H9 (cell line): Measurements from ENCODE around the gene FAM83F. TPM values are rescaled to one million over a fixed set of nuclear protein-coding genes. Genes with fewer than 3 reads are reported as not detected.

Experiments
- DNase-seq: peaks from one replicate; pipeline ENCODE4 v3.0.0-alpha.2; 2017
- H2AFZ ChIP-seq: one replicate; pipeline ENCODE4 v1.6.1; 2013; ENCODE audit warnings: mild to moderate bottlenecking, low read length, control low read depth, moderate library complexity
- H2AK5ac ChIP-seq: 2 replicates; pipeline ENCODE4 v1.6.1; 2013; ENCODE audit warnings: low read length, control low read depth, mixed read lengths; ENCODE audit not compliant: insufficient read length
- H2BK120ac ChIP-seq: one replicate; pipeline ENCODE4 v1.6.1; 2013; ENCODE audit warnings: low read depth, mild to moderate bottlenecking, low read length, control low read depth, inconsistent platforms; ENCODE audit not compliant: poor library complexity, severe bottlenecking
- H2BK12ac ChIP-seq: 2 replicates; pipeline ENCODE4 v1.6.1; 2013; ENCODE audit warnings: low read length, control low read depth, mixed read lengths, low read depth; ENCODE audit not compliant: insufficient read length
- H2BK15ac ChIP-seq: 2 replicates; pipeline ENCODE4 v1.6.1; 2013; ENCODE audit warnings: low read depth, low read length, control low read depth
- H2BK20ac ChIP-seq: one replicate; pipeline ENCODE4 v1.6.1; 2013; ENCODE audit warnings: low read depth, mild to moderate bottlenecking, low read length, control low read depth, inconsistent platforms; ENCODE audit not compliant: poor library complexity, severe bottlenecking
- H2BK5ac ChIP-seq: 2 replicates; pipeline ENCODE4 v1.6.1; 2013; ENCODE audit warnings: low read length, control low read depth, mixed read lengths; ENCODE audit not compliant: insufficient read length
- H3K14ac ChIP-seq: 2 replicates; pipeline ENCODE4 v1.6.1; 2013; ENCODE audit warnings: low read length, control low read depth; ENCODE audit not compliant: insufficient read depth
- H3K18ac ChIP-seq: 2 replicates; pipeline ENCODE4 v1.6.1; 2013; ENCODE audit warnings: low read depth, mild to moderate bottlenecking, mixed read lengths, low read length, control low read depth; ENCODE audit not compliant: insufficient read length
- H3K23ac ChIP-seq: 2 replicates; pipeline ENCODE4 v1.6.1; 2013; ENCODE audit warnings: low read length, control low read depth, mixed read lengths, low read depth; ENCODE audit not compliant: insufficient read length
- H3K23me2 ChIP-seq: 2 replicates; pipeline ENCODE4 v1.6.1; 2013; ENCODE audit warnings: low read depth, mild to moderate bottlenecking, mixed read lengths, low read length, control low read depth; ENCODE audit not compliant: insufficient read length, poor library complexity, severe bottlenecking
- H3K27ac ChIP-seq: 2 replicates; pipeline ENCODE4 v1.5.1; 2013; ENCODE audit warnings: low read length, control low read depth, mixed read lengths, low read depth; ENCODE audit not compliant: insufficient read length
- H3K27me3 ChIP-seq: 2 replicates; pipeline ENCODE4 v1.6.1; 2013; ENCODE audit warnings: low read length, control low read depth, inconsistent platforms; ENCODE audit not compliant: insufficient read depth
- H3K4ac ChIP-seq: 2 replicates; pipeline ENCODE4 v1.6.1; 2013; ENCODE audit warnings: low read depth, mild to moderate bottlenecking, control low read depth, inconsistent platforms, low read length, moderate library complexity
- H3K4me1 ChIP-seq: 2 replicates; pipeline ENCODE4 v1.6.1; 2013; ENCODE audit warnings: low read length, control low read depth, inconsistent platforms; ENCODE audit not compliant: insufficient read depth
- H3K4me2 ChIP-seq: 2 replicates; pipeline ENCODE4 v1.6.1; 2013; ENCODE audit warnings: low read length, control low read depth, mixed read lengths; ENCODE audit not compliant: insufficient read length, insufficient read depth
- H3K56ac ChIP-seq: 2 replicates; pipeline ENCODE4 v1.6.1; 2013; ENCODE audit warnings: low read depth, mild to moderate bottlenecking, mixed read lengths, low read length, control low read depth; ENCODE audit not compliant: insufficient read length
- H3K79me1 ChIP-seq: 2 replicates; pipeline ENCODE4 v1.6.1; 2013; ENCODE audit warnings: low read depth, mild to moderate bottlenecking, moderate library complexity, low read length, control low read depth, inconsistent platforms; ENCODE audit not compliant: insufficient read depth, poor library complexity, severe bottlenecking
- H3K79me2 ChIP-seq: 2 replicates; pipeline ENCODE4 v1.6.1; 2013; ENCODE audit warnings: low read length, control low read depth, inconsistent platforms; ENCODE audit not compliant: insufficient read depth
- H3K9ac ChIP-seq: 2 replicates; pipeline ENCODE4 v1.6.1; 2013; ENCODE audit warnings: low read length, control low read depth, mixed read lengths; ENCODE audit not compliant: insufficient read length; ENCODE audit errors: extremely low read depth
- H3K9me3 ChIP-seq: one replicate; pipeline ENCODE4 v1.6.1; 2013; ENCODE audit warnings: low read depth, low read length, inconsistent platforms; ENCODE audit not compliant: control insufficient read depth
- H3T11ph ChIP-seq: one replicate; pipeline ENCODE4 v1.6.1; 2013; ENCODE audit warnings: mild to moderate bottlenecking, low read length, control low read depth, inconsistent platforms
- H4K20me1 ChIP-seq: one replicate; pipeline ENCODE4 v1.6.1; 2013; ENCODE audit not compliant: control insufficient read depth, insufficient read length, insufficient read depth
- H4K5ac ChIP-seq: 2 replicates; pipeline ENCODE4 v1.6.1; 2013; ENCODE audit warnings: low read depth, mild to moderate bottlenecking, mixed read lengths, low read length, control low read depth; ENCODE audit not compliant: insufficient read length
- H4K8ac ChIP-seq: replicated peaks from 2 replicates; pipeline ENCODE4 v1.6.1; 2013; ENCODE audit warnings: low read length, control low read depth, mixed read lengths, low read depth; ENCODE audit not compliant: insufficient read length
- H4K91ac ChIP-seq: 2 replicates; pipeline ENCODE4 v1.6.1; 2013; ENCODE audit warnings: low read depth, mild to moderate bottlenecking, moderate library complexity, mixed read lengths, low read length, control low read depth; ENCODE audit not compliant: insufficient read length
- H3K27ac Mint-ChIP-seq, 3 experiments: 2 replicates in 2 of 3; 3 replicates in 1 of 3; pipeline ENCODE4 v1.8.0; 2020 to 2021; ENCODE audit warnings: mixed read lengths in 3 of 3, mild to moderate bottlenecking in 1 of 3, moderate library complexity in 1 of 3
- H3K27me3 Mint-ChIP-seq: 2 replicates; pipeline ENCODE4 v1.8.0; 2021; ENCODE audit warnings: low read depth, mild to moderate bottlenecking, moderate library complexity, mixed read lengths
- H3K36me3 Mint-ChIP-seq, 3 experiments: 2 replicates in 2 of 3; 3 replicates in 1 of 3; pipeline ENCODE4 v1.8.0; 2020 to 2021; ENCODE audit warnings: low read depth in 3 of 3, mixed read lengths in 3 of 3; ENCODE audit not compliant: insufficient read depth in 1 of 3
- H3K4me1 Mint-ChIP-seq, 2 experiments: 2 replicates each; pipeline ENCODE4 v1.8.0; 2020; ENCODE audit warnings: mixed read lengths in 2 of 2
- H3K4me3 Mint-ChIP-seq, 2 experiments: 2 replicates in 1 of 2; 3 replicates in 1 of 2; pipeline ENCODE4 v1.8.0; 2020 to 2021; ENCODE audit warnings: mild to moderate bottlenecking in 2 of 2, mixed read lengths in 2 of 2, moderate library complexity in 1 of 2
- H3K9me3 Mint-ChIP-seq, 2 experiments: 2 replicates in 1 of 2; 3 replicates in 1 of 2; pipeline ENCODE4 v1.8.0; 2020; ENCODE audit warnings: mild to moderate bottlenecking in 2 of 2, mixed read lengths in 2 of 2, moderate library complexity in 1 of 2
- WGBS: extraction: QIAGEN DNeasy Blood & Tissue Kit; methylation state at CpG from one replicate; pipeline ENCODE4 v1.1.7; 2013; ENCODE audit warnings: missing lambda C conversion rate, low lambda C conversion rate, mixed read lengths; ENCODE audit not compliant: insufficient read length; ENCODE audit errors: extremely low coverage; 5-methylcytosine and 5-hydroxymethylcytosine counted together
- total RNA-seq: library from RNA; stranded (reverse); gene quantifications from 2 replicates; pipeline ENCODE4 v1.2.1, GENCODE V29; 2021
- TF ChIP-seq, protein P1 (sequence below): fragments of 200-600 bp; sonication (generic); conservative IDR thresholded peaks from 3 replicates; pipeline ENCODE4 v1.8.0; 2021; ENCODE audit warnings: antibody characterized with exemption, mild to moderate bottlenecking

Gene FAM83F
- total RNA-seq, 1 experiment from 2014 or later, result 17.4 TPM

- peaks cover 0 to 3% of the 10 kb centered on the region in 2 experiments; a peak in 2 of 4 replicates for H3K4me1 Mint-ChIP-seq
- H3K9me3 ChIP-seq, result no peaks in the 10 kb centered on the region
- WGBS, result no CpG with 5 or more reads among the region's 2 CpGs
- peaks cover 61% of the 10 kb centered on the region for H3K27me3 Mint-ChIP-seq
- no peak overlapping the region for H2AK5ac ChIP-seq
- H3K4ac ChIP-seq, result no peak overlapping the region
- no peak overlapping the region for H2AFZ ChIP-seq
- TF ChIP-seq, protein P1, sequence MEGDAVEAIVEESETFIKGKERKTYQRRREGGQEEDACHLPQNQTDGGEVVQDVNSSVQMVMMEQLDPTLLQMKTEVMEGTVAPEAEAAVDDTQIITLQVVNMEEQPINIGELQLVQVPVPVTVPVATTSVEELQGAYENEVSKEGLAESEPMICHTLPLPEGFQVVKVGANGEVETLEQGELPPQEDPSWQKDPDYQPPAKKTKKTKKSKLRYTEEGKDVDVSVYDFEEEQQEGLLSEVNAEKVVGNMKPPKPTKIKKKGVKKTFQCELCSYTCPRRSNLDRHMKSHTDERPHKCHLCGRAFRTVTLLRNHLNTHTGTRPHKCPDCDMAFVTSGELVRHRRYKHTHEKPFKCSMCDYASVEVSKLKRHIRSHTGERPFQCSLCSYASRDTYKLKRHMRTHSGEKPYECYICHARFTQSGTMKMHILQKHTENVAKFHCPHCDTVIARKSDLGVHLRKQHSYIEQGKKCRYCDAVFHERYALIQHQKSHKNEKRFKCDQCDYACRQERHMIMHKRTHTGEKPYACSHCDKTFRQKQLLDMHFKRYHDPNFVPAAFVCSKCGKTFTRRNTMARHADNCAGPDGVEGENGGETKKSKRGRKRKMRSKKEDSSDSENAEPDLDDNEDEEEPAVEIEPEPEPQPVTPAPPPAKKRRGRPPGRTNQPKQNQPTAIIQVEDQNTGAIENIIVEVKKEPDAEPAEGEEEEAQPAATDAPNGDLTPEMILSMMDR, result no peak
- no peaks in the 10 kb centered on the region for H3K79me2 ChIP-seq
- no peak overlapping the region for H3K56ac ChIP-seq
- no peak overlapping the region for H2BK120ac ChIP-seq
- DNase-seq, result no peak
- H3K79me1 ChIP-seq, result no peaks in the 10 kb centered on the region
- no peak overlapping the region for H4K8ac ChIP-seq
- no peak overlapping the region for H2BK20ac ChIP-seq
- H3K23me2 ChIP-seq, result no peaks in the 10 kb centered on the region
- no peak overlapping the region for H4K91ac ChIP-seq
- no peaks in the 10 kb centered on the region for H3K9me3 Mint-ChIP-seq
- no peak overlapping the region for H3K9ac ChIP-seq
- no peak overlapping the region for H2BK15ac ChIP-seq
- no peak overlapping the region for H3K27ac ChIP-seq
- H3K4me1 ChIP-seq, result no peaks in the 10 kb centered on the region
- no peak overlapping the region for H3K18ac ChIP-seq
- no peak overlapping the region for H2BK5ac ChIP-seq
- H3K27me3 ChIP-seq, result no peaks in the 10 kb centered on the region
- no peaks in the 10 kb centered on the region for H3K36me3 Mint-ChIP-seq
- no peak overlapping the region for H3T11ph ChIP-seq
- no peak overlapping the region for H4K5ac ChIP-seq
- H3K23ac ChIP-seq, result no peak overlapping the region
- no peaks in the 10 kb centered on the region for H4K20me1 ChIP-seq
- no peak overlapping the region for H3K4me2 ChIP-seq
- H3K27ac Mint-ChIP-seq, result no peak overlapping the region
- no peak overlapping the region for H2BK12ac ChIP-seq
- H3K14ac ChIP-seq, result no peak overlapping the region
- no peak overlapping the region for H3K4me3 Mint-ChIP-seq
Measured at GRCh38 chr22:39984006-39984405, 10.7 kb upstream of the FAM83F start.
